Measurements from ENCODE around the gene TRABD2A.

TRABD2A gene

DNA sequence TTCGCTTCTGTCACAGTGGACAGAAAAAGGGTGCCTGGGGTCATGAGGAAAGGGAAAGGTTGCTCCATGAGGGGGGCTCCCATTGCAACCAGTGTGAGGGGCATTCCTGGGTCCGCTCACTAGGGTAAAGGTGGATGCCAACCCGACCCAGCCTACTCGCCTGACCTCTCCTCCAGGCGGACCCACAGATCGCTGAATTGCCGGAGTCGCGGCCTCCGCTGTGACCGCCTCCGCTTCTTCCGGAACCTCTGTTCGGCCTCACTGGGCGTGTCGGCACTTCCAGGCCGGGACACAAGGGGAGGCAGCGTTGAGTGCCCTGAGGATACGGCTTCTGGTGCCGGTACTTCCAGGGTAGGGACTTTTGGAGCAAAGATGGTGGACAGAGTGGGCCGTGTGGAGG lies 57.1 kb downstream of the TRABD2A start:
- Histone ChIP-seq H3K9ac (ENCODE audit: low read length) (no peak overlapping the region), H3K36me3 (ENCODE audit: low read length) (no peaks in the 10 kb centered on the region), H3K4me2 (ENCODE audit: low read depth, low read length, poor library complexity, severe bottlenecking) (no peak overlapping the region), H4K20me1 (ENCODE audit: low read depth, low read length) (no peaks in the 10 kb centered on the region), H2AFZ (ENCODE audit: low read depth, low read length, severe bottlenecking) (no peak overlapping the region), H3K4me3 (ENCODE audit: insufficient read depth, low read length, poor library complexity, severe bottlenecking) (no peak overlapping the region), H3K79me2 (ENCODE audit: insufficient read depth, low read length) (no peaks in the 10 kb centered on the region), H3K9me2 (replicated peaks; ENCODE audit: insufficient read depth, low read length) (no peaks in the 10 kb centered on the region), H3K27ac (ENCODE audit: low read depth, low read length) (no peak overlapping the region), H3F3A (ENCODE audit: insufficient read depth) (no peaks in the 10 kb centered on the region), H3K9me3 (ENCODE audit: insufficient read depth, low read length) (no peaks in the 10 kb centered on the region), H3K27me3 (ENCODE audit: low read length) (no peaks in the 10 kb centered on the region)
- TF ChIP-seq, protein P1, sequence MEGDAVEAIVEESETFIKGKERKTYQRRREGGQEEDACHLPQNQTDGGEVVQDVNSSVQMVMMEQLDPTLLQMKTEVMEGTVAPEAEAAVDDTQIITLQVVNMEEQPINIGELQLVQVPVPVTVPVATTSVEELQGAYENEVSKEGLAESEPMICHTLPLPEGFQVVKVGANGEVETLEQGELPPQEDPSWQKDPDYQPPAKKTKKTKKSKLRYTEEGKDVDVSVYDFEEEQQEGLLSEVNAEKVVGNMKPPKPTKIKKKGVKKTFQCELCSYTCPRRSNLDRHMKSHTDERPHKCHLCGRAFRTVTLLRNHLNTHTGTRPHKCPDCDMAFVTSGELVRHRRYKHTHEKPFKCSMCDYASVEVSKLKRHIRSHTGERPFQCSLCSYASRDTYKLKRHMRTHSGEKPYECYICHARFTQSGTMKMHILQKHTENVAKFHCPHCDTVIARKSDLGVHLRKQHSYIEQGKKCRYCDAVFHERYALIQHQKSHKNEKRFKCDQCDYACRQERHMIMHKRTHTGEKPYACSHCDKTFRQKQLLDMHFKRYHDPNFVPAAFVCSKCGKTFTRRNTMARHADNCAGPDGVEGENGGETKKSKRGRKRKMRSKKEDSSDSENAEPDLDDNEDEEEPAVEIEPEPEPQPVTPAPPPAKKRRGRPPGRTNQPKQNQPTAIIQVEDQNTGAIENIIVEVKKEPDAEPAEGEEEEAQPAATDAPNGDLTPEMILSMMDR (IDR thresholded peaks at IDR 0.05; ENCODE audit: insufficient read depth, low read length, poor library complexity, severe bottlenecking): no peak
- no peak for TF ChIP-seq EZH2phosphoT487 (conservative IDR thresholded peaks at IDR 0.05; ENCODE audit: low read length)

DNA sequence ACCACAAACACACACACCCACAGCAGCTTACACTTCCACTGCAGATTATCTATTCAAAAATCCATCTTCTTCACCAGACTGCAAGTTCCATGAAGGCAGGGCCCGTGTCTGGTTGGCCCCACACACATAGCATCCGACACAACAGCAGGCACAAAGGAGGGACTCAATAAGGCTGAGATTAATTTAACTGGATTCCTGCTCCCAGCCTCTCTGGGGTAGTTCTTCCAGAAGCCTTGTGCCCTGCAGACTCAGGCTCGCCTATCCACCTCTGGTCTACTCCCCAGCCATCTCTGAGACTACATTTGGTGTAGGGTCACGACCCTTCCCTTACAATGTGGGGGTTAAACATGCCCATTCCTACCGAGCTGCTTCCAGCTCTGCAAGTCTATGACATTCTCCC lies 57.7 kb downstream of the TRABD2A start:
- Histone ChIP-seq H3K36me3 (ENCODE audit: low read length) (no peaks in the 10 kb centered on the region), H3K9me2 (replicated peaks; ENCODE audit: insufficient read depth, low read length) (no peaks in the 10 kb centered on the region), H4K20me1 (ENCODE audit: low read depth, low read length) (no peaks in the 10 kb centered on the region), H2AFZ (ENCODE audit: low read depth, low read length, severe bottlenecking) (no peak overlapping the region), H3K27ac (ENCODE audit: low read depth, low read length) (no peak overlapping the region), H3K4me2 (ENCODE audit: low read depth, low read length, poor library complexity, severe bottlenecking) (no peak overlapping the region), H3K27me3 (ENCODE audit: low read length) (no peaks in the 10 kb centered on the region), H3K9ac (ENCODE audit: low read length) (no peak overlapping the region), H3K79me2 (ENCODE audit: insufficient read depth, low read length) (no peaks in the 10 kb centered on the region), H3K4me3 (ENCODE audit: insufficient read depth, low read length, poor library complexity, severe bottlenecking) (no peak overlapping the region), H3F3A (ENCODE audit: insufficient read depth) (no peaks in the 10 kb centered on the region), H3K9me3 (ENCODE audit: insufficient read depth, low read length) (no peaks in the 10 kb centered on the region)
- TF ChIP-seq EZH2phosphoT487 (conservative IDR thresholded peaks at IDR 0.05; ENCODE audit: low read length): no peak
- TF ChIP-seq, protein P1 (IDR thresholded peaks at IDR 0.05; ENCODE audit: insufficient read depth, low read length, poor library complexity, severe bottlenecking): no peak

DNA sequence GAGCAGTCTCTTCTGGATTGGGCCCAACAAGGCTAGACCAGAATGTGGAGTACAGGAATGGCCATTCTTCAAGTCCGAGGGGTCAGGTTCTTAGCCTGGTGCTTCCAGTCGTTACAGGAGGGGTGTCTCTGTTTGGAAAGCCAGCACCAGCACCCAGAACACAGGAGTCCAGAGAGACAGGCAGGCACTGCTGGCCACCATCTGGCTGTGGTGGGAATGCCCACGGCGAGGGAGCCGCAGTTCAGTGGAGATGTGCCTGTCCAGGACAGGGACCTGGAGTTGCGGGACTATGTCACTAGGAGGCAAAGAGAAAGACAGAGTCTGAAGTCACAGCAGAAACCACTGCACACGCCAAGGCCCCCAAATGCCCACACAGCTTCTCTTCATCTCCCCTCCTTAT lies 59.1 kb downstream of the TRABD2A start:
- Histone ChIP-seq H3F3A (ENCODE audit: insufficient read depth) (no peaks in the 10 kb centered on the region), H3K4me3 (ENCODE audit: insufficient read depth, low read length, poor library complexity, severe bottlenecking) (no peak overlapping the region), H3K9me3 (ENCODE audit: insufficient read depth, low read length) (no peaks in the 10 kb centered on the region), H3K36me3 (ENCODE audit: low read length) (no peaks in the 10 kb centered on the region), H3K27ac (ENCODE audit: low read depth, low read length) (no peak overlapping the region), H3K9me2 (replicated peaks; ENCODE audit: insufficient read depth, low read length) (no peaks in the 10 kb centered on the region), H2AFZ (ENCODE audit: low read depth, low read length, severe bottlenecking) (no peak overlapping the region), H3K27me3 (ENCODE audit: low read length) (no peaks in the 10 kb centered on the region), H4K20me1 (ENCODE audit: low read depth, low read length) (no peaks in the 10 kb centered on the region), H3K9ac (ENCODE audit: low read length) (no peak overlapping the region), H3K4me2 (ENCODE audit: low read depth, low read length, poor library complexity, severe bottlenecking) (no peak overlapping the region), H3K79me2 (ENCODE audit: insufficient read depth, low read length) (no peaks in the 10 kb centered on the region)
- TF ChIP-seq, protein P1 (IDR thresholded peaks at IDR 0.05; ENCODE audit: insufficient read depth, low read length, poor library complexity, severe bottlenecking): no peak
- no peak for TF ChIP-seq EZH2phosphoT487 (conservative IDR thresholded peaks at IDR 0.05; ENCODE audit: low read length)
